ENCODE measurements around the gene EMC10. TPM values are rescaled to one million over a fixed set of nuclear protein-coding genes. Genes with fewer than 3 reads are reported as not detected.

EMC10 gene
- total RNA-seq, 1 experiment from 2014 or later, result 228 TPM

GRCh38 chr19:50450369-50451222 lies 25.7 kb upstream of the EMC10 start:
- H4K20me1 ChIP-seq (ENCODE audit: low read length), result no peaks in the 10 kb centered on the region
- ChIA-PET POLR2A (ENCODE audit: unreplicated experiment) (no interaction called here), CTCF (no interaction called here)
- no peaks in the 10 kb centered on the region for H3K4me1 ChIP-seq (ENCODE audit: insufficient read depth, low read length)
- no peaks in the 10 kb centered on the region for H3K27me3 ChIP-seq (ENCODE audit: low read length)
- no peak overlapping the region for H3K4me3 ChIP-seq (ENCODE audit: low read length)
- no peak overlapping the region for H3K4me2 ChIP-seq (ENCODE audit: low read length)
- no peaks in the 10 kb centered on the region for H3F3A ChIP-seq (ENCODE audit: low read length, unreplicated experiment)
- no peak for TF ChIP-seq EZH2phosphoT487 (IDR thresholded peaks at IDR 0.05; ENCODE audit: borderline replicate concordance, low read length)
- TF ChIP-seq EZH2 (IDR thresholded peaks at IDR 0.05; ENCODE audit: low read length, unreplicated experiment), result no peak
- TF ChIP-seq, protein P1, sequence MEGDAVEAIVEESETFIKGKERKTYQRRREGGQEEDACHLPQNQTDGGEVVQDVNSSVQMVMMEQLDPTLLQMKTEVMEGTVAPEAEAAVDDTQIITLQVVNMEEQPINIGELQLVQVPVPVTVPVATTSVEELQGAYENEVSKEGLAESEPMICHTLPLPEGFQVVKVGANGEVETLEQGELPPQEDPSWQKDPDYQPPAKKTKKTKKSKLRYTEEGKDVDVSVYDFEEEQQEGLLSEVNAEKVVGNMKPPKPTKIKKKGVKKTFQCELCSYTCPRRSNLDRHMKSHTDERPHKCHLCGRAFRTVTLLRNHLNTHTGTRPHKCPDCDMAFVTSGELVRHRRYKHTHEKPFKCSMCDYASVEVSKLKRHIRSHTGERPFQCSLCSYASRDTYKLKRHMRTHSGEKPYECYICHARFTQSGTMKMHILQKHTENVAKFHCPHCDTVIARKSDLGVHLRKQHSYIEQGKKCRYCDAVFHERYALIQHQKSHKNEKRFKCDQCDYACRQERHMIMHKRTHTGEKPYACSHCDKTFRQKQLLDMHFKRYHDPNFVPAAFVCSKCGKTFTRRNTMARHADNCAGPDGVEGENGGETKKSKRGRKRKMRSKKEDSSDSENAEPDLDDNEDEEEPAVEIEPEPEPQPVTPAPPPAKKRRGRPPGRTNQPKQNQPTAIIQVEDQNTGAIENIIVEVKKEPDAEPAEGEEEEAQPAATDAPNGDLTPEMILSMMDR (conservative IDR thresholded peaks at IDR 0.05; ENCODE audit: low read depth, low read length), result no peak
- DNase-seq (no peak), ATAC-seq (no peak)
- H2AFZ ChIP-seq (ENCODE audit: low read length), result no peak overlapping the region
- H3K9me2 ChIP-seq (replicated peaks; ENCODE audit: low read length), result no peaks in the 10 kb centered on the region
- no peak overlapping the region for H3K27ac ChIP-seq (ENCODE audit: low read length)
- H3K36me3 ChIP-seq (ENCODE audit: low read depth, low read length), result no peaks in the 10 kb centered on the region
- H3K79me2 ChIP-seq (ENCODE audit: low read length), result no peaks in the 10 kb centered on the region
- no peak overlapping the region for H3K9ac ChIP-seq (ENCODE audit: low read length)
- no peaks in the 10 kb centered on the region for H3K9me3 ChIP-seq (ENCODE audit: low read length)
- intact Hi-C loops (cut with micrococcal nuclease), result no loop called here
- no TSS peak for BruUV-seq (replicated peaks)

- intact Hi-C loops (cut with micrococcal nuclease), result no loop called here
- H2AFZ ChIP-seq (ENCODE audit: low read length), result no peak overlapping the region
- H4K20me1 ChIP-seq (ENCODE audit: low read length), result no peaks in the 10 kb centered on the region
- no peaks in the 10 kb centered on the region for H3K9me2 ChIP-seq (replicated peaks; ENCODE audit: low read length)
- H3K79me2 ChIP-seq (ENCODE audit: low read length), result no peaks in the 10 kb centered on the region
- ChIA-PET POLR2A (ENCODE audit: unreplicated experiment) (no interaction called here), CTCF (no interaction called here)
- DNase-seq (no peak), ATAC-seq (no peak)
- no peak overlapping the region for H3K4me2 ChIP-seq (ENCODE audit: low read length)
- no peaks in the 10 kb centered on the region for H3K27me3 ChIP-seq (ENCODE audit: low read length)
- no peaks in the 10 kb centered on the region for H3K36me3 ChIP-seq (ENCODE audit: low read depth, low read length)
- no peaks in the 10 kb centered on the region for H3K9me3 ChIP-seq (ENCODE audit: low read length)
- TF ChIP-seq, protein P1 (conservative IDR thresholded peaks at IDR 0.05; ENCODE audit: low read depth, low read length), result no peak
- no peak for TF ChIP-seq EZH2 (IDR thresholded peaks at IDR 0.05; ENCODE audit: low read length, unreplicated experiment)
- no peak for TF ChIP-seq EZH2phosphoT487 (IDR thresholded peaks at IDR 0.05; ENCODE audit: borderline replicate concordance, low read length)
- no peak overlapping the region for H3K4me3 ChIP-seq (ENCODE audit: low read length)
- no TSS peak for BruUV-seq (replicated peaks)
- H3F3A ChIP-seq (ENCODE audit: low read length, unreplicated experiment), result no peaks in the 10 kb centered on the region
- no peak overlapping the region for H3K27ac ChIP-seq (ENCODE audit: low read length)
- no peak overlapping the region for H3K9ac ChIP-seq (ENCODE audit: low read length)
- no peaks in the 10 kb centered on the region for H3K4me1 ChIP-seq (ENCODE audit: insufficient read depth, low read length)
These were observed 25.1 kb upstream of the EMC10 start for GRCh38 chr19:50451223-50451534.

- Histone ChIP-seq H3K9me2 (replicated peaks; ENCODE audit: low read length) (no peaks in the 10 kb centered on the region), H4K20me1 (ENCODE audit: low read length) (no peaks in the 10 kb centered on the region), H3K9ac (ENCODE audit: low read length) (no peak overlapping the region), H3K4me3 (ENCODE audit: low read length) (no peak overlapping the region), H2AFZ (ENCODE audit: low read length) (no peak overlapping the region), H3K27me3 (ENCODE audit: low read length) (peaks cover 7% of the 10 kb centered on the region; the same call in 1 of the 2 replicates), H3K79me2 (ENCODE audit: low read length) (no peaks in the 10 kb centered on the region), H3K4me1 (ENCODE audit: insufficient read depth, low read length) (no peaks in the 10 kb centered on the region), H3K4me2 (ENCODE audit: low read length) (no peak overlapping the region), H3F3A (ENCODE audit: low read length, unreplicated experiment) (no peaks in the 10 kb centered on the region), H3K27ac (ENCODE audit: low read length) (no peak overlapping the region), H3K9me3 (ENCODE audit: low read length) (no peaks in the 10 kb centered on the region), H3K36me3 (ENCODE audit: low read depth, low read length) (no peaks in the 10 kb centered on the region)
- ChIA-PET POLR2A (ENCODE audit: unreplicated experiment) (interaction anchor here (0.5 to 0.6 kb wide), 2 partner anchors 339 to 605 kb away, joined by 3 to 4 read pairs; no protein-coding TSS in a partner anchor), CTCF (no interaction called here)
- no TSS peak for BruUV-seq (replicated peaks)
- intact Hi-C loops (cut with micrococcal nuclease), result no loop called here
- ATAC-seq (no peak), DNase-seq (no peak)
- TF ChIP-seq EZH2 (IDR thresholded peaks at IDR 0.05; ENCODE audit: low read length, unreplicated experiment) (no peak), EZH2phosphoT487 (IDR thresholded peaks at IDR 0.05; ENCODE audit: borderline replicate concordance, low read length) (no peak)
- TF ChIP-seq, protein P1 (conservative IDR thresholded peaks at IDR 0.05; ENCODE audit: low read depth, low read length), result no peak
These were observed 23.1 kb upstream of the EMC10 start for GRCh38 chr19:50453243-50453642.
